ENCODE results near the gene WFDC1. TPM values are rescaled to one million over a fixed set of nuclear protein-coding genes. Genes with fewer than 3 reads are reported as not detected.

Gene WFDC1
- total RNA-seq, 1 donor from 2014 or later = 12.0 TPM

GRCh38 chr16:84369938-84370627, 75.4 kb downstream of the WFDC1 start:
- intact Hi-C loops (cut with DNase I) = no loop called here

GRCh38 chr16:84370723-84371552, 76.3 kb downstream of the WFDC1 start:
- Histone ChIP-seq H3K4me1 (peaks cover 8% of the 10 kb centered on the region), H3K4me3 (no peak overlapping the region), H3K9me3 (no peaks in the 10 kb centered on the region), H3K36me3 (no peaks in the 10 kb centered on the region), H3K27me3 (no peaks in the 10 kb centered on the region), H3K27ac (no peak overlapping the region)
- DNase-seq (ENCODE audit: extremely low spot score in 2 of 2) = no peak
- intact Hi-C loops (cut with DNase I) = no loop called here
- no peak for TF ChIP-seq POLR2A (IDR thresholded peaks at IDR 0.05)
- TF ChIP-seq POLR2AphosphoS5 (IDR thresholded peaks at IDR 0.05; ENCODE audit: insufficient read depth in 1 of 2, low read depth in 1 of 2) = no peak
- no peak for TF ChIP-seq CTCF (IDR thresholded peaks at IDR 0.05)

More at GRCh38 chr16:84369938-84370627, 75.4 kb downstream of the WFDC1 start:
- H3K27ac ChIP-seq = no peak overlapping the region
- DNase-seq (ENCODE audit: extremely low spot score in 2 of 2) = no peak
- H3K27me3 ChIP-seq = no peaks in the 10 kb centered on the region
- H3K4me3 ChIP-seq = no peak overlapping the region
- H3K4me1 ChIP-seq = peaks cover 8% of the 10 kb centered on the region
- no peaks in the 10 kb centered on the region for H3K9me3 ChIP-seq
- no peaks in the 10 kb centered on the region for H3K36me3 ChIP-seq
- TF ChIP-seq POLR2AphosphoS5 (IDR thresholded peaks at IDR 0.05; ENCODE audit: insufficient read depth in 1 of 2, low read depth in 1 of 2) (no peak), POLR2A (IDR thresholded peaks at IDR 0.05) (no peak), CTCF (IDR thresholded peaks at IDR 0.05) (no peak)

GRCh38 chr16:84371553-84371865, 76.8 kb downstream of the WFDC1 start:
- DNase-seq (ENCODE audit: extremely low spot score in 2 of 2) = no peak
- TF ChIP-seq POLR2AphosphoS5 (IDR thresholded peaks at IDR 0.05; ENCODE audit: insufficient read depth in 1 of 2, low read depth in 1 of 2) = no peak
- no peaks in the 10 kb centered on the region for H3K27me3 ChIP-seq
- H3K27ac ChIP-seq = no peak overlapping the region
- intact Hi-C loops (cut with DNase I) = no loop called here
- no peak overlapping the region for H3K4me3 ChIP-seq
- H3K4me1 ChIP-seq = peaks cover 8% of the 10 kb centered on the region
- H3K9me3 ChIP-seq = no peaks in the 10 kb centered on the region
- no peaks in the 10 kb centered on the region for H3K36me3 ChIP-seq

- TF ChIP-seq POLR2A (IDR thresholded peaks at IDR 0.05) (no peak), CTCF (IDR thresholded peaks at IDR 0.05) (no peak), POLR2AphosphoS5 (IDR thresholded peaks at IDR 0.05; ENCODE audit: insufficient read depth in 1 of 2, low read depth in 1 of 2) (no peak)
- peaks cover 7% of the 10 kb centered on the region for H3K4me1 ChIP-seq
- intact Hi-C loops (cut with DNase I) = no loop called here
- H3K36me3 ChIP-seq = no peaks in the 10 kb centered on the region
- no peak overlapping the region for H3K4me3 ChIP-seq
- no peaks in the 10 kb centered on the region for H3K27me3 ChIP-seq
- H3K27ac ChIP-seq = no peak overlapping the region
- no peak for DNase-seq (ENCODE audit: extremely low spot score in 2 of 2)
- H3K9me3 ChIP-seq = no peaks in the 10 kb centered on the region
Observed at GRCh38 chr16:84373907-84374489, 79.3 kb downstream of the WFDC1 start.

- intact Hi-C loops (cut with DNase I) = no loop called here
- Histone ChIP-seq H3K27me3 (no peaks in the 10 kb centered on the region), H3K4me1 (peaks cover 16% of the 10 kb centered on the region), H3K27ac (no peak overlapping the region), H3K9me3 (no peaks in the 10 kb centered on the region), H3K36me3 (no peaks in the 10 kb centered on the region), H3K4me3 (no peak overlapping the region)
- no peak for TF ChIP-seq CTCF (IDR thresholded peaks at IDR 0.05)
- no peak for TF ChIP-seq POLR2A (IDR thresholded peaks at IDR 0.05)
- TF ChIP-seq POLR2AphosphoS5 (IDR thresholded peaks at IDR 0.05; ENCODE audit: insufficient read depth in 1 of 2, low read depth in 1 of 2) = no peak
- no peak for DNase-seq (ENCODE audit: extremely low spot score in 2 of 2)
Observed at GRCh38 chr16:84378099-84378498, 83.4 kb downstream of the WFDC1 start.

Measured in vagina (tissue), 2 donors.